PC-3 (cell line): Measurements from ENCODE around the gene C8A.

ENCODE experiments used
- EZH2 ChIP-seq: fragments of 300-600 bp; sonication (generic); IDR thresholded peaks from one replicate; pipeline ENCODE4 v1.6.1; 2017; ENCODE audit warnings: antibody characterized with exemption, mild to moderate bottlenecking, low read length; ENCODE audit not compliant: unreplicated experiment
- EZH2phosphoT487 ChIP-seq: fragments of 300-600 bp; sonication (generic); IDR thresholded peaks from 2 replicates; pipeline ENCODE4 v1.6.1; 2018; ENCODE audit warnings: mild to moderate bottlenecking, antibody characterized with exemption, low read length, borderline replicate concordance
- TF ChIP-seq, protein P1 (sequence below): fragments of 300-600 bp; sonication (generic); conservative IDR thresholded peaks from 2 replicates; pipeline ENCODE4 v1.5.1; 2017; ENCODE audit warnings: antibody characterized with exemption, low read depth, mild to moderate bottlenecking, low read length

DNA sequence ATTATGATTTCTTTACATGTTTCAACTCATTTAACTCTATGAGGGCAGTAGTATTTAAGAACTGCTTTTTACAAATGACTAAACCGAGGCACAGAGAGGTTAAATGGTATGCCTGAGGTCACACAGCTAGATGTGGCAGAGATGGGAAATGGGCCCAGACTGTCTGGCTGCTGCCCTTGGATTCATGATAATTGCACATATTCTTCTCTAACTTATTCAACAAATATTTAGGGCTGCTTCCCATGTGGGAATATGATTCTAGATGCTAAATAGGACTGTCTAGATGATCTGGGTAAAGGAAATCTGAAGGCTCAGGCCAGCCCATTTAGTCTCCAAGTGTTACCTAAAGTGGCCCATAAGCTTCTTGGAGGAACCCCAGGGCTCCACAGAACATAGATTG lies 26.2 kb downstream of the C8A start:
- TF ChIP-seq, protein P1, sequence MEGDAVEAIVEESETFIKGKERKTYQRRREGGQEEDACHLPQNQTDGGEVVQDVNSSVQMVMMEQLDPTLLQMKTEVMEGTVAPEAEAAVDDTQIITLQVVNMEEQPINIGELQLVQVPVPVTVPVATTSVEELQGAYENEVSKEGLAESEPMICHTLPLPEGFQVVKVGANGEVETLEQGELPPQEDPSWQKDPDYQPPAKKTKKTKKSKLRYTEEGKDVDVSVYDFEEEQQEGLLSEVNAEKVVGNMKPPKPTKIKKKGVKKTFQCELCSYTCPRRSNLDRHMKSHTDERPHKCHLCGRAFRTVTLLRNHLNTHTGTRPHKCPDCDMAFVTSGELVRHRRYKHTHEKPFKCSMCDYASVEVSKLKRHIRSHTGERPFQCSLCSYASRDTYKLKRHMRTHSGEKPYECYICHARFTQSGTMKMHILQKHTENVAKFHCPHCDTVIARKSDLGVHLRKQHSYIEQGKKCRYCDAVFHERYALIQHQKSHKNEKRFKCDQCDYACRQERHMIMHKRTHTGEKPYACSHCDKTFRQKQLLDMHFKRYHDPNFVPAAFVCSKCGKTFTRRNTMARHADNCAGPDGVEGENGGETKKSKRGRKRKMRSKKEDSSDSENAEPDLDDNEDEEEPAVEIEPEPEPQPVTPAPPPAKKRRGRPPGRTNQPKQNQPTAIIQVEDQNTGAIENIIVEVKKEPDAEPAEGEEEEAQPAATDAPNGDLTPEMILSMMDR = no peak
- TF ChIP-seq EZH2phosphoT487 (no peak), EZH2 (no peak)
